Right cardiac atrium (tissue), 5 donors: Measurements from ENCODE around the gene LGALS9. TPM values are rescaled to one million over a fixed set of nuclear protein-coding genes. Genes with fewer than 3 reads are reported as not detected.
A peak's percentile ranks its signal among the peaks of the same experiment; 100 is the strongest.

Experiments used
- ATAC-seq, 2 donors: fragments of 200-7000 bp; cut with Tn5 transposase; one replicate each; pipeline versions ENCODE4 v1.8.0 to v1.9.1; 2020; ENCODE audit warnings: moderate library complexity in 2 of 2, mild to moderate bottlenecking in 1 of 2
- DNase-seq, 3 donors: peaks; one replicate each; pipeline ENCODE4 v3.0.0-alpha.2; 2020
- H3K27ac ChIP-seq: one replicate; pipeline ENCODE4 v1.5.1; 2013; ENCODE audit warnings: mild to moderate bottlenecking, low read length, control low read depth, moderate library complexity
- H3K27me3 ChIP-seq: one replicate; pipeline ENCODE4 v1.6.1; 2013; ENCODE audit not compliant: control insufficient read depth, insufficient read depth
- H3K4me1 ChIP-seq: one replicate; pipeline ENCODE4 v1.6.1; 2013; ENCODE audit warnings: low read length; ENCODE audit not compliant: control insufficient read depth, insufficient read depth
- H3K4me3 ChIP-seq: one replicate; pipeline ENCODE4 v1.5.1; 2013; ENCODE audit warnings: low read length, control low read depth
- H3K9me3 ChIP-seq: one replicate; pipeline ENCODE4 v1.6.1; 2013; ENCODE audit warnings: low read length; ENCODE audit not compliant: control insufficient read depth
- WGBS: extraction: QIAGEN DNeasy Blood & Tissue Kit; methylation state at CpG from one replicate; pipeline ENCODE4 v1.1.7; 2013; 5-methylcytosine and 5-hydroxymethylcytosine counted together
- intact Hi-C, 4 donors: fragments of 100-400 bp; cut with DNase I; formaldehyde crosslinking; loops; one replicate each; pipeline versions ENCODE4 v1.11.0 to v1.14.0; 2022 to 2023
- long read RNA-seq, 4 donors: library from polyadenylated mRNA; unstranded; transcript quantifications; one replicate each; pipeline ENCODE4 v2.0.0, GENCODE V29; 2020 to 2021
- polyA plus RNA-seq: library from polyadenylated mRNA; stranded (reverse); fragments of 200-250 nt; gene quantifications from one replicate; pipeline ENCODE4 v1.2.3, GENCODE V29; 2013
- total RNA-seq, 4 donors: library from RNA; stranded (reverse); fragmentation: NEBNext Ultra II Directional; extraction: Animal tissue kit (Norgen Biotek cat#: 25700); gene quantifications; one replicate each; pipeline ENCODE4 v1.2.1, GENCODE V29; 2021
- donor health status: healthy with polysubstance abuse.
- donor health status: DM: no; HTN: yes; CAD: no.
- donor health status: DM: no; HTN: no; CAD: no.
- donor health status: DM: no; HTN: yes; CAD: no; lungs with severe emphysema.
- donor health status: DM: yes; HTN: yes; CAD: no.

Gene LGALS9
- total RNA-seq (10 to 100 TPM in 3 of 4 donors, 1 to 10 TPM in 1; 8.9 to 30.5 (median 22.9) TPM), polyA plus RNA-seq (13.8 TPM)
- long read RNA-seq, donor 1, partial matches to known transcripts: 4 of 9 reads
- long read RNA-seq, donor 1, other reads (novel, unspliced or antisense): 2 of 9 reads
- long read RNA-seq, donor 2, partial matches to known transcripts: 1 of 1 reads
- long read RNA-seq, donor 2, other reads (novel, unspliced or antisense): 0 of 1 reads
- long read RNA-seq, donor 3, partial matches to known transcripts: 0 of 11 reads
- long read RNA-seq, donor 3, other reads (novel, unspliced or antisense): 3 of 11 reads
- long read RNA-seq, donor 4, partial matches to known transcripts: 0 of 2 reads
- long read RNA-seq, donor 4, other reads (novel, unspliced or antisense): 1 of 2 reads

- WGBS: 44% methylated on average over 10 of the region's 10 CpGs
- intact Hi-C loops: no loop called here
- DNase-seq: peak in 2 of 3 donors; percentile 69 to 72
- H3K27ac ChIP-seq: peak within 1 kb of the TSS; percentile 85
- ATAC-seq: peak; percentile 36 to 62
- no peaks in the 10 kb centered on the region for H3K9me3 ChIP-seq
- peak within 1 kb of the TSS; percentile 51 for H3K4me3 ChIP-seq
- H3K27me3 ChIP-seq: no peaks in the 10 kb centered on the region
- H3K4me1 ChIP-seq: peaks cover 12% of the 10 kb centered on the region
Measured at GRCh38 chr17:27630607-27631410, at the start of gene LGALS9. LGALS9 (plus strand) TSS chr17:27631188; CDS start chr17:27631266, 78 bp downstream.

GRCh38 chr17:27582696-27583095, 48.3 kb upstream of the LGALS9 start:
- Histone ChIP-seq H3K27ac (no peak overlapping the region), H3K4me3 (no peak overlapping the region), H3K27me3 (no peaks in the 10 kb centered on the region), H3K9me3 (no peaks in the 10 kb centered on the region), H3K4me1 (peaks cover 13% of the 10 kb centered on the region)
- peak in 1 of 3 donors; percentile 50 for DNase-seq
- 90% methylated on average over 18 of the region's 18 CpGs for WGBS
- intact Hi-C loops: no loop called here
- ATAC-seq: no peak

- ATAC-seq: no peak
- Histone ChIP-seq H3K27ac (no peak overlapping the region), H3K4me1 (no peaks in the 10 kb centered on the region), H3K9me3 (no peaks in the 10 kb centered on the region), H3K27me3 (no peaks in the 10 kb centered on the region), H3K4me3 (no peak overlapping the region)
- DNase-seq: no peak
- intact Hi-C loops: no loop called here
- 84% methylated on average over 9 of the region's 9 CpGs for WGBS
Measured at GRCh38 chr17:27585153-27585681, 45.8 kb upstream of the LGALS9 start.

- ATAC-seq: no peak
Measured at GRCh38 chr17:27585792-27586191, 45.2 kb upstream of the LGALS9 start.

GRCh38 chr17:27586203-27586721, 44.7 kb upstream of the LGALS9 start:
- no peak overlapping the region for H3K4me3 ChIP-seq
- H3K9me3 ChIP-seq: no peaks in the 10 kb centered on the region
- ATAC-seq (no peak), DNase-seq (peak in 1 of 3 donors; percentile 14)
- H3K27ac ChIP-seq: no peak overlapping the region
- H3K4me1 ChIP-seq: no peaks in the 10 kb centered on the region
- intact Hi-C loops: no loop called here
- WGBS: 81% methylated on average over 8 of the region's 8 CpGs
- no peaks in the 10 kb centered on the region for H3K27me3 ChIP-seq

More at GRCh38 chr17:27585792-27586191, 45.2 kb upstream of the LGALS9 start:
- Histone ChIP-seq H3K27me3 (no peaks in the 10 kb centered on the region), H3K4me3 (no peak overlapping the region), H3K4me1 (no peaks in the 10 kb centered on the region), H3K9me3 (no peaks in the 10 kb centered on the region), H3K27ac (no peak overlapping the region)
- DNase-seq: no peak
- 95% methylated on average over 5 of the region's 5 CpGs for WGBS
- intact Hi-C loops: no loop called here

GRCh38 chr17:27588354-27588753, 42.6 kb upstream of the LGALS9 start:
- H3K27ac ChIP-seq: no peak overlapping the region
- H3K27me3 ChIP-seq: no peaks in the 10 kb centered on the region
- intact Hi-C loops: no loop called here
- H3K4me1 ChIP-seq: no peaks in the 10 kb centered on the region
- H3K9me3 ChIP-seq: no peaks in the 10 kb centered on the region
- 94% methylated on average over 15 of the region's 15 CpGs for WGBS
- H3K4me3 ChIP-seq: no peak overlapping the region
- ATAC-seq (no peak), DNase-seq (peak in 1 of 3 donors; percentile 27)

- intact Hi-C loops: no loop called here
- Histone ChIP-seq H3K4me3 (no peak overlapping the region), H3K27ac (no peak overlapping the region), H3K9me3 (no peaks in the 10 kb centered on the region), H3K27me3 (no peaks in the 10 kb centered on the region), H3K4me1 (no peaks in the 10 kb centered on the region)
- no peak for DNase-seq
- no peak for ATAC-seq
- WGBS: over 99% methylated on average over 3 of the region's 3 CpGs
Measured at GRCh38 chr17:27590864-27591263, 40.1 kb upstream of the LGALS9 start.

- DNase-seq: peak in 1 of 3 donors; percentile 4
- WGBS: 86% methylated on average over 3 of the region's 3 CpGs
- Histone ChIP-seq H3K4me1 (no peaks in the 10 kb centered on the region), H3K9me3 (no peaks in the 10 kb centered on the region), H3K27me3 (no peaks in the 10 kb centered on the region), H3K4me3 (no peak overlapping the region), H3K27ac (no peak overlapping the region)
- intact Hi-C loops: no loop called here
- no peak for ATAC-seq
Measured at GRCh38 chr17:27591986-27592385, 39.0 kb upstream of the LGALS9 start.

- H3K4me1 ChIP-seq: no peaks in the 10 kb centered on the region
- no peaks in the 10 kb centered on the region for H3K27me3 ChIP-seq
- no peaks in the 10 kb centered on the region for H3K9me3 ChIP-seq
- peak in 1 of 3 donors; percentile 24 for DNase-seq
- intact Hi-C loops: no loop called here
- H3K4me3 ChIP-seq: no peak overlapping the region
- no peak for ATAC-seq
- no peak overlapping the region for H3K27ac ChIP-seq
- WGBS: 92% methylated on average over 9 of the region's 9 CpGs
Measured at GRCh38 chr17:27593232-27593856, 37.6 kb upstream of the LGALS9 start.

- 87% methylated on average over 3 of the region's 3 CpGs for WGBS
- intact Hi-C loops: no loop called here
- peak in 1 of 3 donors; percentile 17 for DNase-seq
- ATAC-seq: no peak
- no peaks in the 10 kb centered on the region for H3K27me3 ChIP-seq
- H3K9me3 ChIP-seq: no peaks in the 10 kb centered on the region
- H3K4me3 ChIP-seq: no peak overlapping the region
- H3K27ac ChIP-seq: no peak overlapping the region
- H3K4me1 ChIP-seq: no peaks in the 10 kb centered on the region
Measured at GRCh38 chr17:27593857-27594255, 37.1 kb upstream of the LGALS9 start.
